ENCODE data around the gene FBLN5. TPM values are rescaled to one million over a fixed set of nuclear protein-coding genes. Genes with fewer than 3 reads are reported as not detected.
"Not testable (repeated sequence)": the region's sequence is repeated elsewhere in the genome, so short reads cannot be mapped to it uniquely, and the experiment has no call there.

FBLN5 gene
- total RNA-seq, 5 donors from 2014 or later (not counting 1 experiment from before 2014, with no cell fraction given): 4.2 to 19.5 (median 9.5) TPM

DNA sequence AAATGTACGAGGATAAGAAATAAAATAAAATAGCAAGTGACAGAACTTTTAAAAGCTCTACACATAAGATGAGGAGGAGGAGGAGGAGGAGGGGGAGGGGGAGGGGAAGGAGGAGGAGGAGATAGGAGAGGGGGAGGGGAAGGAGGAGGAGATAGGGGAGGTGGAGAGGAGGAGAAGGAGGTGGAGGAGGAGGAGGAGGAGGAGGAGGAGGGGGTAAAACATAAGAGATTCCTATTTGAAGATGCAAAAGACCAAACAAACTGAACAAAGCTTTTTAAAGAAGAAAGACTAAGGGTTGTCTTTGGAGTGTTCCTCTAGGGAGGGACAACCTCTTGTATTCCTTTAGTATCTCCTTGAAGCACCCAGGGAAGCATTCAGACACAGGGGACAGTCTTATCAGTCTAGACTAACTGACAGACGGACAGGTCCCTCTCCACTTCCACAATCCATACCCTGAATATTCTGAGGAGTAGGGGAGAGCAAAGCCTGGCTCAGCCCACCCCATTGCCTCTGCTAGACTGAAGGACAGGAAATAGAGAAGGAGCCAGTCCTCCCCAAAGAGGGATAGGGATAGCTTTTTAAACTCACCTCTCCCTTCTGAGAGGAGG lies 93.1 kb downstream of the FBLN5 start:
- H3K27ac ChIP-seq (ENCODE audit: low read length): peak overlapping the region; percentile 13
- H3K9me3 ChIP-seq: no peaks in the 10 kb centered on the region
- no peaks in the 10 kb centered on the region for H3K27me3 ChIP-seq (replicated peaks in 1 of 2; ENCODE audit: control insufficient read depth in 2 of 2, extremely low read depth in 1 of 2, insufficient read depth in 2 of 2, low read length in 1 of 2)
- no peaks in the 10 kb centered on the region for H3K9me3 Mint-ChIP-seq
- peaks cover 33 to 62% of the 10 kb centered on the region in 2 experiments for H3K4me1 ChIP-seq (ENCODE audit: control insufficient read depth in 1 of 2, extremely low read depth in 1 of 2, insufficient read depth in 2 of 2, low read length in 2 of 2)
- CTCF ChIA-PET: interaction anchor here in 1 of 2 donors (0.6 to 0.7 kb wide), 2 partner anchors 34 to 57 kb away, joined by 3 to 4 read pairs; no protein-coding TSS in a partner anchor
- peaks cover 0 to 65% of the 10 kb centered on the region in 2 donors for H3K36me3 ChIP-seq (ENCODE audit: control insufficient read depth in 2 of 2, extremely low read depth in 1 of 2, insufficient read depth in 1 of 2, low read length in 1 of 2)
- no peak for DNase-seq
- H3K4me3 ChIP-seq (ENCODE audit: control insufficient read depth in 1 of 2, extremely low read depth in 1 of 2, low read length in 1 of 2): no peak overlapping the region
- ATAC-seq (replicated peaks in 1 of 4): no peak
- WGBS (ENCODE audit: insufficient coverage): no CpG with 5 or more reads among the region's 2 CpGs
- no peaks in the 10 kb centered on the region for H3K27me3 Mint-ChIP-seq
- peak overlapping the region in 1 of 3 donors; percentile 63 for H3K4me3 Mint-ChIP-seq
- peak overlapping the region; percentile 88 to 94 for H3K27ac Mint-ChIP-seq
- H3K36me3 Mint-ChIP-seq: peaks cover 58% of the 10 kb centered on the region
- POLR2A ChIA-PET: interaction anchor here in 1 of 2 donors (0.6 kb wide), 1 partner anchor 11 kb away, joined by 7 read pairs; no protein-coding TSS in a partner anchor
- peaks cover 80 to 87% (median 82%) of the 10 kb centered on the region in 3 donors for H3K4me1 Mint-ChIP-seq

- no peak overlapping the region for H3K4me3 ChIP-seq (ENCODE audit: control insufficient read depth in 1 of 2, extremely low read depth in 1 of 2, low read length in 1 of 2)
- H3K27me3 ChIP-seq (replicated peaks in 1 of 2; ENCODE audit: control insufficient read depth in 2 of 2, extremely low read depth in 1 of 2, insufficient read depth in 2 of 2, low read length in 1 of 2): no peaks in the 10 kb centered on the region
- ChIA-PET CTCF (no interaction called here), POLR2A (interaction anchor here (0.5 to 1.1 kb wide), 2 partner anchors 8 to 20 kb away, joined by 3 to 7 read pairs; no protein-coding TSS in a partner anchor)
- peaks cover 18 to 34% of the 10 kb centered on the region in 2 experiments for H3K4me1 ChIP-seq (ENCODE audit: control insufficient read depth in 1 of 2, extremely low read depth in 1 of 2, insufficient read depth in 2 of 2, low read length in 2 of 2)
- Mint-ChIP-seq H3K36me3 (peaks cover 65% of the 10 kb centered on the region), H3K4me1 (peaks cover 67 to 84% (median 78%) of the 10 kb centered on the region in 3 donors), H3K27me3 (no peaks in the 10 kb centered on the region), H3K9me3 (no peaks in the 10 kb centered on the region), H3K4me3 (no peak overlapping the region), H3K27ac (peak overlapping the region; percentile 70 to 81)
- WGBS (ENCODE audit: insufficient coverage): no CpG with 5 or more reads among the region's 1 CpG
- ATAC-seq (replicated peaks in 1 of 4) (no peak), DNase-seq (no peak)
- H3K9me3 ChIP-seq: no peaks in the 10 kb centered on the region
- H3K36me3 ChIP-seq (ENCODE audit: control insufficient read depth in 2 of 2, extremely low read depth in 1 of 2, insufficient read depth in 1 of 2, low read length in 1 of 2): peaks cover 6 to 75% of the 10 kb centered on the region in 2 donors
- no peak overlapping the region for H3K27ac ChIP-seq (ENCODE audit: low read length)
These were observed 95.9 kb downstream of the FBLN5 start for GRCh38 chr14:91851563-91851962.

- no peaks in the 10 kb centered on the region for H3K27me3 Mint-ChIP-seq
- H3K4me3 ChIP-seq (ENCODE audit: control insufficient read depth in 1 of 2, extremely low read depth in 1 of 2, low read length in 1 of 2): no peak overlapping the region
- peaks cover 2 to 15% of the 10 kb centered on the region in 2 experiments for H3K4me1 ChIP-seq (ENCODE audit: control insufficient read depth in 1 of 2, extremely low read depth in 1 of 2, insufficient read depth in 2 of 2, low read length in 2 of 2)
- DNase-seq (no peak), ATAC-seq (replicated peaks in 1 of 4) (no peak)
- POLR2A ChIA-PET: interaction anchor here in 1 of 2 donors (0.6 kb wide), 2 partner anchors 17 to 600 kb away, joined by 6 to 9 read pairs; no protein-coding TSS in a partner anchor
- CTCF ChIA-PET: no interaction called here
- peaks cover 7 to 72% of the 10 kb centered on the region in 2 donors for H3K36me3 ChIP-seq (ENCODE audit: control insufficient read depth in 2 of 2, extremely low read depth in 1 of 2, insufficient read depth in 1 of 2, low read length in 1 of 2)
- H3K9me3 Mint-ChIP-seq: no peaks in the 10 kb centered on the region
- peaks cover 59% of the 10 kb centered on the region for H3K36me3 Mint-ChIP-seq
- 90% methylated on average over 1 of the region's 4 CpGs for WGBS (ENCODE audit: insufficient coverage)
- no peaks in the 10 kb centered on the region for H3K27me3 ChIP-seq (replicated peaks in 1 of 2; ENCODE audit: control insufficient read depth in 2 of 2, extremely low read depth in 1 of 2, insufficient read depth in 2 of 2, low read length in 1 of 2)
- no peak overlapping the region for H3K4me3 Mint-ChIP-seq
- H3K27ac Mint-ChIP-seq: peak overlapping the region in 1 of 2 donors; percentile 52
- no peaks in the 10 kb centered on the region for H3K9me3 ChIP-seq
- H3K4me1 Mint-ChIP-seq: peaks cover 53 to 77% (median 71%) of the 10 kb centered on the region in 3 donors
- H3K27ac ChIP-seq (ENCODE audit: low read length): no peak overlapping the region
These were observed 98.9 kb downstream of the FBLN5 start for GRCh38 chr14:91848504-91849001.

GRCh38 chr14:91847693-91848092 lies 99.8 kb downstream of the FBLN5 start:
- Histone ChIP-seq H3K9me3 (no peaks in the 10 kb centered on the region), H3K4me3 (ENCODE audit: control insufficient read depth in 1 of 2, extremely low read depth in 1 of 2, low read length in 1 of 2) (no peak overlapping the region), H3K27ac (ENCODE audit: low read length) (no peak overlapping the region), H3K27me3 (replicated peaks in 1 of 2; ENCODE audit: control insufficient read depth in 2 of 2, extremely low read depth in 1 of 2, insufficient read depth in 2 of 2, low read length in 1 of 2) (no peaks in the 10 kb centered on the region), H3K36me3 (ENCODE audit: control insufficient read depth in 2 of 2, extremely low read depth in 1 of 2, insufficient read depth in 1 of 2, low read length in 1 of 2) (peaks cover 7 to 75% of the 10 kb centered on the region in 2 donors), H3K4me1 (ENCODE audit: control insufficient read depth in 1 of 2, extremely low read depth in 1 of 2, insufficient read depth in 2 of 2, low read length in 2 of 2) (peaks cover 2 to 15% of the 10 kb centered on the region in 2 experiments)
- ATAC-seq (replicated peaks in 1 of 4): no peak
- Mint-ChIP-seq H3K4me1 (peaks cover 52 to 78% (median 73%) of the 10 kb centered on the region in 3 donors), H3K27me3 (no peaks in the 10 kb centered on the region), H3K36me3 (peaks cover 60% of the 10 kb centered on the region), H3K27ac (peak overlapping the region; percentile 36 to 72), H3K4me3 (no peak overlapping the region), H3K9me3 (no peaks in the 10 kb centered on the region)
- ChIA-PET POLR2A (no interaction called here), CTCF (interaction anchor here (0.5 to 0.7 kb wide), 2 partner anchors 16 to 113 kb away, joined by 3 to 4 read pairs; no protein-coding TSS in a partner anchor)
- WGBS (ENCODE audit: insufficient coverage): no CpG with 5 or more reads among the region's 1 CpG
- no peak for DNase-seq

DNA sequence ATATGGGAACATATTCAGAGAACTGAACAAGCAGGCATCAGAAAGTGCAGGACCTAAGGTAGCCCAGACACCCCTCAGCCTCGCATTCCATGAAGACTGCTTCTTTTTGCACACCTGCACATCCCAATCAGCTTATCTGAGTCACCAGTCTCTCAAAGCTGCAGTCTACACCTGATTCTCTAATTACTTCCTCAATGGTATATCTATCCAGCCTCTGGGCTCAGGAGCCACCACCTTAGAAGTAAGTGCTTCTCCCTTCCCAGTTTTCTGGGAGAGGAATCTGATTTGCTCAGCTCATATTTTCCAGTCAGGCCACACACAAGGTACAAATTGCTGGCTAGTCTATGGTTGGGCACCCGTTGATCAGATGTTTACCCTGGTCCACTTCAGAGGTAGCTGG lies 101.8 kb downstream of the FBLN5 start:
- Histone ChIP-seq H3K4me1 (ENCODE audit: control insufficient read depth in 1 of 2, extremely low read depth in 1 of 2, insufficient read depth in 2 of 2, low read length in 2 of 2) (peaks cover 3 to 28% of the 10 kb centered on the region in 2 experiments), H3K9me3 (no peaks in the 10 kb centered on the region), H3K27ac (ENCODE audit: low read length) (no peak overlapping the region), H3K36me3 (ENCODE audit: control insufficient read depth in 2 of 2, extremely low read depth in 1 of 2, insufficient read depth in 1 of 2, low read length in 1 of 2) (peaks cover 10 to 68% of the 10 kb centered on the region in 2 donors), H3K27me3 (replicated peaks in 1 of 2; ENCODE audit: control insufficient read depth in 2 of 2, extremely low read depth in 1 of 2, insufficient read depth in 2 of 2, low read length in 1 of 2) (no peaks in the 10 kb centered on the region), H3K4me3 (ENCODE audit: control insufficient read depth in 1 of 2, extremely low read depth in 1 of 2, low read length in 1 of 2) (no peak overlapping the region)
- ATAC-seq (replicated peaks in 1 of 4): no peak
- Mint-ChIP-seq H3K9me3 (no peaks in the 10 kb centered on the region), H3K36me3 (peaks cover 62% of the 10 kb centered on the region), H3K27me3 (no peaks in the 10 kb centered on the region), H3K27ac (peak overlapping the region; percentile 39 to 45), H3K4me1 (peaks cover 55 to 80% (median 78%) of the 10 kb centered on the region in 3 donors), H3K4me3 (no peak overlapping the region)
- DNase-seq: no peak
- ChIA-PET POLR2A (no interaction called here), CTCF (interaction anchor here in 1 of 2 donors (1.7 kb wide), 1 partner anchor 46 kb away, joined by 3 read pairs; no protein-coding TSS in a partner anchor)
- WGBS (ENCODE audit: insufficient coverage): 100% methylated on average over 1 of the region's 2 CpGs

GRCh38 chr14:91845056-91845455 lies 102.4 kb downstream of the FBLN5 start:
- DNase-seq; H3K9me3 Mint-ChIP-seq; H3K27me3 ChIP-seq (replicated peaks in 1 of 2; ENCODE audit: control insufficient read depth in 2 of 2, extremely low read depth in 1 of 2, insufficient read depth in 2 of 2, low read length in 1 of 2); H3K9me3 ChIP-seq; H3K27ac Mint-ChIP-seq; H3K4me3 Mint-ChIP-seq; H3K27me3 Mint-ChIP-seq; ATAC-seq (replicated peaks in 1 of 4); H3K4me3 ChIP-seq (ENCODE audit: control insufficient read depth in 1 of 2, extremely low read depth in 1 of 2, low read length in 1 of 2); H3K27ac ChIP-seq (ENCODE audit: low read length): not testable (repeated sequence)
- POLR2A ChIA-PET: interaction anchor here in 1 of 2 donors (0.8 kb wide), 1 partner anchor 18 kb away, joined by 5 read pairs; no protein-coding TSS in a partner anchor
- Mint-ChIP-seq H3K4me1 (peaks cover 61 to 80% (median 80%) of the 10 kb centered on the region in 3 donors), H3K36me3 (peaks cover 65% of the 10 kb centered on the region)
- 100% methylated on average over 5 of the region's 8 CpGs for WGBS (ENCODE audit: insufficient coverage)
- Histone ChIP-seq H3K4me1 (ENCODE audit: control insufficient read depth in 1 of 2, extremely low read depth in 1 of 2, insufficient read depth in 2 of 2, low read length in 2 of 2) (peaks cover 3 to 23% of the 10 kb centered on the region in 2 experiments), H3K36me3 (ENCODE audit: control insufficient read depth in 2 of 2, extremely low read depth in 1 of 2, insufficient read depth in 1 of 2, low read length in 1 of 2) (peaks cover 10 to 68% of the 10 kb centered on the region in 2 donors)
- CTCF ChIA-PET: interaction anchor here in 1 of 2 donors (0.8 kb wide), 1 partner anchor 14 kb away, joined by 4 read pairs; no protein-coding TSS in a partner anchor

All from T-cell (primary cell).